ENCODE measurements around the gene EYS.

The EYS gene

GRCh38 chr6:63672582-63673129 lies 2034.4 kb downstream of the EYS start:
- DNase-seq (ENCODE audit: low read depth in 3 of 3) = no peak

GRCh38 chr6:63671098-63671754 lies 2035.8 kb downstream of the EYS start:
- no peak for DNase-seq (ENCODE audit: low read depth in 3 of 3)
